ENCODE data around the gene TRAM2. TPM values are rescaled to one million over a fixed set of nuclear protein-coding genes. Genes with fewer than 3 reads are reported as not detected.

Gene TRAM2
- total RNA-seq, 4 donors from 2014 or later, result 3.8 to 33.2 (median 17.6) TPM

- Histone ChIP-seq H3K4me1 (peaks cover 3 to 26% of the 10 kb centered on the region in 2 donors), H3K36me3 (no peaks in the 10 kb centered on the region), H3K27me3 (no peaks in the 10 kb centered on the region), H3K4me3 (no peak overlapping the region), H3K9me3 (no peaks in the 10 kb centered on the region), H3K27ac (no peak overlapping the region)
- no peak for DNase-seq
- intact Hi-C loops (cut with DNase I; ENCODE audit: low total_unique reads), result no loop called here
- TF ChIP-seq POLR2A (IDR thresholded peaks at IDR 0.05), result no peak
- no peak for TF ChIP-seq CTCF (IDR thresholded peaks at IDR 0.05)
These were observed 29.1 kb downstream of the TRAM2 start for GRCh38 chr6:52547647-52548352.

- TF ChIP-seq CTCF (IDR thresholded peaks at IDR 0.05) (no peak), POLR2A (IDR thresholded peaks at IDR 0.05) (no peak)
- H3K4me1 ChIP-seq, result peaks cover 3 to 26% of the 10 kb centered on the region in 2 donors
- intact Hi-C loops (cut with DNase I; ENCODE audit: low total_unique reads), result no loop called here
- no peak overlapping the region for H3K27ac ChIP-seq
- H3K36me3 ChIP-seq, result no peaks in the 10 kb centered on the region
- no peaks in the 10 kb centered on the region for H3K9me3 ChIP-seq
- H3K4me3 ChIP-seq, result no peak overlapping the region
- DNase-seq, result no peak
- H3K27me3 ChIP-seq, result no peaks in the 10 kb centered on the region
These were observed 30.2 kb downstream of the TRAM2 start for GRCh38 chr6:52546678-52547077.

GRCh38 chr6:52546192-52546591 is 30.7 kb downstream of the TRAM2 start:
- peaks cover 3 to 26% of the 10 kb centered on the region in 2 donors for H3K4me1 ChIP-seq
- H3K4me3 ChIP-seq, result no peak overlapping the region
- H3K27me3 ChIP-seq, result no peaks in the 10 kb centered on the region
- DNase-seq, result no peak
- no peak overlapping the region for H3K27ac ChIP-seq
- no peaks in the 10 kb centered on the region for H3K36me3 ChIP-seq
- no peaks in the 10 kb centered on the region for H3K9me3 ChIP-seq
- TF ChIP-seq POLR2A (IDR thresholded peaks at IDR 0.05) (no peak), CTCF (IDR thresholded peaks at IDR 0.05) (no peak)
- intact Hi-C loops (cut with DNase I; ENCODE audit: low total_unique reads), result no loop called here

- no peak for TF ChIP-seq CTCF (IDR thresholded peaks at IDR 0.05)
- no peak for TF ChIP-seq POLR2A (IDR thresholded peaks at IDR 0.05)
- intact Hi-C loops (cut with DNase I; ENCODE audit: low total_unique reads), result no loop called here
- Histone ChIP-seq H3K4me1 (peaks cover 3 to 26% of the 10 kb centered on the region in 2 donors), H3K36me3 (no peaks in the 10 kb centered on the region), H3K4me3 (no peak overlapping the region), H3K9me3 (no peaks in the 10 kb centered on the region), H3K27me3 (no peaks in the 10 kb centered on the region), H3K27ac (peak overlapping the region; percentile 53 to 56)
- no peak for DNase-seq
These were observed 31.3 kb downstream of the TRAM2 start for GRCh38 chr6:52545406-52546119.
